ENCODE data around the gene MRM2. TPM values are rescaled to one million over a fixed set of nuclear protein-coding genes. Genes with fewer than 3 reads are reported as not detected.
A peak's percentile ranks its signal among the peaks of the same experiment; 100 is the strongest.

Gene MRM2
- total and polyA plus RNA-seq, 10 of the 15 experiments (the other 5 are each of a cell fraction or from before 2014, with no cell fraction given): 43.2 to 128 (median 71.4) TPM

- H3K4me3 ChIP-seq: peak within 1 kb of the TSS; percentile 86
- POLR2A ChIA-PET: interaction anchor here (1.2 to 2.9 kb wide), 3 partner anchors 9 to 115 kb away, joined by 3 to 10 read pairs (median 4); partner anchors contain the start of genes MRM2 and NUDT1
- in situ Hi-C loops (cut with MboI): no loop called here
- H3K79me2 ChIP-seq (ENCODE audit: control insufficient read depth, insufficient read depth, low read length): peaks cover 46% of the 10 kb centered on the region
- H3K36me3 ChIP-seq (ENCODE audit: control insufficient read depth in 2 of 2, insufficient read depth in 2 of 2, low read length in 1 of 2): peaks cover 7 to 10% of the 10 kb centered on the region in 2 experiments
- H3K27me3 ChIP-seq (replicated peaks in 1 of 2; ENCODE audit: control insufficient read depth in 2 of 2, insufficient read depth in 2 of 2, low read length in 1 of 2): no peaks in the 10 kb centered on the region
- H3K9ac ChIP-seq (ENCODE audit: control insufficient read depth, insufficient read depth, low read length): peak within 1 kb of the TSS; percentile 79
- H3K27ac ChIP-seq (ENCODE audit: control insufficient read depth, insufficient read depth): peak within 1 kb of the TSS; percentile 86
- RAD21 ChIA-PET (ENCODE audit: unreplicated experiment): interaction anchor here (0.8 to 1.5 kb wide), 6 partner anchors 9 to 654 kb away, joined by 3 to 6 read pairs (median 3); partner anchors contain the start of genes MRM2 and NUDT1
- H3K9me3 ChIP-seq (replicated peaks; ENCODE audit: control insufficient read depth, insufficient read depth, low read length): no peaks in the 10 kb centered on the region
- WGBS (ENCODE audit: insufficient coverage, insufficient replicate concordance, low lambda C conversion rate, missing lambda C conversion rate): 1% methylated on average over 47 of the region's 63 CpGs
- no TSS peak for BruUV-seq (replicated peaks)
- peak within 1 kb of the TSS; percentile 83 for H2AFZ ChIP-seq (ENCODE audit: control insufficient read depth, low read depth, low read length)
- FAIRE-seq (no peak), DNase-seq (ENCODE audit: low read depth, low spot score) (no peak), ATAC-seq (peak; percentile 82)
- H3K4me1 ChIP-seq (ENCODE audit: control insufficient read depth, insufficient read depth, low read length): peaks cover 13% of the 10 kb centered on the region
- peak within 1 kb of the TSS; percentile 77 for H3K4me2 ChIP-seq (ENCODE audit: control insufficient read depth, insufficient read depth)
- CTCF ChIA-PET: interaction anchor here (0.6 to 1.9 kb wide), 4 partner anchors 16 to 125 kb away, joined by 3 to 13 read pairs (median 7); no protein-coding TSS in a partner anchor
- intact Hi-C loops (cut with micrococcal nuclease; ENCODE audit: unreplicated experiment): no loop called here
- SMC1A ChIA-PET (ENCODE audit: uncharacterized antibody, unreplicated experiment): interaction anchor here (2.9 kb wide), 1 partner anchor 115 kb away, joined by 9 read pairs; no protein-coding TSS in a partner anchor
- no peaks in the 10 kb centered on the region for H4K20me1 ChIP-seq (ENCODE audit: control insufficient read depth, insufficient read depth)
- TF ChIP-seq MEF2B (IDR thresholded peaks at IDR 0.05; ENCODE audit: partially characterized antibody, poor library complexity, severe bottlenecking) (no peak), STAT1 (conservative IDR thresholded peaks at IDR 0.05) (no peak), RELA (IDR thresholded peaks at IDR 0.05; ENCODE audit: borderline replicate concordance, partially characterized antibody) (peak; percentile 76), TARDBP (IDR thresholded peaks at IDR 0.05; ENCODE audit: borderline replicate concordance) (0 out of 2 replicates have a peak, but pooled peaks have one; percentile 34), E2F4 (IDR thresholded peaks at IDR 0.05; ENCODE audit: low read depth, low read length) (no peak; the same call in 1 of the 2 replicates), BCL11A (IDR thresholded peaks at IDR 0.05; ENCODE audit: low read depth, low read length) (0 out of 2 replicates have a peak, but pooled peaks have one; percentile 8), SKIL (IDR thresholded peaks at IDR 0.05; ENCODE audit: low read depth, poor library complexity, severe bottlenecking) (no peak), ZBTB11 (CRISPR knock-in tag; IDR thresholded peaks at IDR 0.05) (no peak), PRDM15 (CRISPR knock-in tag; IDR thresholded peaks at IDR 0.05) (no peak), SP1 (IDR thresholded peaks at IDR 0.05; ENCODE audit: low read depth, low read length) (no peak), CEBPB (IDR thresholded peaks at IDR 0.05; ENCODE audit: borderline replicate concordance in 1 of 2, low read depth in 2 of 2, low read length in 2 of 2) (no peak)
Observed at GRCh38 chr7:2232766-2233520, 9.1 kb downstream of the MRM2 start, which contains the start of gene MAD1L1. Gene MAD1L1 (minus strand): TSS chr7:2232945. CDS start chr7:2230133, 2,812 bp downstream.
